GM23338 (cell line): ENCODE measurements around the gene ZNF483. TPM values are rescaled to one million over a fixed set of nuclear protein-coding genes. Genes with fewer than 3 reads are reported as not detected.
A peak's percentile ranks its signal among the peaks of the same experiment; 100 is the strongest.

Experiments
- ATAC-seq: fragments of 200-7000 bp; cut with Tn5 transposase; 3 replicates; pipeline ENCODE4 v1.9.1; 2020
- DNase-seq: peaks from one replicate; pipeline ENCODE4 v3.0.0-alpha.2; 2015; ENCODE audit warnings: low spot score
- H2AFZ ChIP-seq: fragments of 200-600 bp; sonication (generic); 2 replicates; pipeline ENCODE4 v1.8.0; 2016; ENCODE audit warnings: antibody characterized with exemption, mild to moderate bottlenecking, moderate library complexity
- H3F3A ChIP-seq: fragments of 200-600 bp; sonication (generic); replicated peaks from 2 replicates; pipeline ENCODE4 v1.8.0; 2017; ENCODE audit warnings: antibody characterized with exemption, mixed run types, low read depth
- H3K27ac ChIP-seq: fragments of 200-600 bp; sonication (generic); 2 replicates; pipeline ENCODE4 v1.6.1; 2016; ENCODE audit warnings: low read depth
- H3K27me3 ChIP-seq: fragments of 200-600 bp; sonication (generic); 2 replicates; pipeline ENCODE4 v1.8.0; 2016; ENCODE audit warnings: mild to moderate bottlenecking, mixed run types, moderate library complexity; ENCODE audit not compliant: insufficient read depth
- H3K36me3 ChIP-seq: fragments of 200-600 bp; sonication (generic); 2 replicates; pipeline ENCODE4 v1.8.0; 2016; ENCODE audit warnings: mild to moderate bottlenecking; ENCODE audit not compliant: insufficient read depth
- H3K4me1 ChIP-seq: fragments of 200-600 bp; sonication (generic); 2 replicates; pipeline ENCODE4 v1.8.0; 2016; ENCODE audit warnings: mild to moderate bottlenecking, moderate library complexity; ENCODE audit not compliant: insufficient read depth
- H3K4me2 ChIP-seq: fragments of 200-600 bp; sonication (generic); 2 replicates; pipeline ENCODE4 v1.7.1; 2017; ENCODE audit warnings: mixed run types
- H3K4me3 ChIP-seq: fragments of 200-600 bp; sonication (generic); 2 replicates; pipeline ENCODE4 v1.6.1; 2016; ENCODE audit warnings: mixed run types
- H3K79me2 ChIP-seq: fragments of 200-600 bp; sonication (generic); replicated peaks from 2 replicates; pipeline ENCODE4 v1.8.0; 2017; ENCODE audit warnings: mild to moderate bottlenecking; ENCODE audit not compliant: insufficient read depth
- H3K9me2 ChIP-seq: fragments of 200-600 bp; sonication (generic); 2 replicates; pipeline ENCODE4 v1.8.0; 2017; ENCODE audit not compliant: insufficient read depth
- H4K20me1 ChIP-seq: fragments of 200-600 bp; sonication (generic); replicated peaks from 2 replicates; pipeline ENCODE4 v1.8.0; 2017; ENCODE audit warnings: mild to moderate bottlenecking; ENCODE audit not compliant: insufficient read depth
- H3K27ac Mint-ChIP-seq: 2 replicates; pipeline ENCODE4 v1.8.0; 2020; ENCODE audit warnings: inconsistent platforms, mild to moderate bottlenecking, moderate library complexity, mixed read lengths
- H3K27me3 Mint-ChIP-seq: 3 replicates; pipeline ENCODE4 v1.8.0; 2022; ENCODE audit warnings: low read depth, mild to moderate bottlenecking, moderate library complexity, mixed read lengths, inconsistent platforms; ENCODE audit not compliant: insufficient read depth, poor library complexity
- H3K36me3 Mint-ChIP-seq: 3 replicates; pipeline ENCODE4 v1.8.0; 2021; ENCODE audit warnings: low read depth, mild to moderate bottlenecking, inconsistent platforms, moderate library complexity, mixed read lengths
- H3K4me1 Mint-ChIP-seq: 3 replicates; pipeline ENCODE4 v1.8.0; 2020; ENCODE audit warnings: mild to moderate bottlenecking, inconsistent platforms, mixed read lengths
- H3K4me3 Mint-ChIP-seq: 3 replicates; pipeline ENCODE4 v1.8.0; 2021; ENCODE audit warnings: moderate library complexity, mild to moderate bottlenecking, inconsistent platforms, mixed read lengths
- H3K9me3 Mint-ChIP-seq: 3 replicates; pipeline ENCODE4 v1.8.0; 2020; ENCODE audit warnings: moderate library complexity, mild to moderate bottlenecking, inconsistent platforms, mixed read lengths
- CREB1 ChIP-seq: fragments of 250-450 bp; sonication (Bioruptor Pico); IDR thresholded peaks from 2 replicates; pipeline ENCODE4 v1.5.0; 2020; ENCODE audit warnings: low read depth, mild to moderate bottlenecking, moderate library complexity
- CTCF ChIP-seq, 2 experiments: fragments of 200-600 bp in 1 of 2; sonication (generic) in 1 of 2; conservative IDR thresholded peaks; 2 replicates each; pipeline versions ENCODE4 v1.5.1 to v1.6.1; 2016 to 2017; ENCODE audit warnings: antibody characterized with exemption in 2 of 2, low read depth in 2 of 2, mild to moderate bottlenecking in 2 of 2, moderate library complexity in 1 of 2
- ETS1 ChIP-seq: IDR thresholded peaks from 2 replicates; pipeline ENCODE4 v1.6.1; 2016; ENCODE audit warnings: antibody characterized with exemption
- EZH2 ChIP-seq: fragments of 200-600 bp; sonication (generic); IDR thresholded peaks from one replicate; pipeline ENCODE4 v1.8.0; 2017; ENCODE audit warnings: antibody characterized with exemption, mild to moderate bottlenecking, low read depth; ENCODE audit not compliant: unreplicated experiment
- EZH2phosphoT487 ChIP-seq: fragments of 200-600 bp; sonication (generic); IDR thresholded peaks from one replicate; pipeline ENCODE4 v1.8.1; 2018; ENCODE audit warnings: antibody characterized with exemption; ENCODE audit not compliant: unreplicated experiment
- JUNB ChIP-seq: IDR thresholded peaks from one replicate; pipeline ENCODE4 v1.6.1; 2016; ENCODE audit warnings: antibody characterized with exemption; ENCODE audit not compliant: unreplicated experiment
- NANOG ChIP-seq: IDR thresholded peaks from 2 replicates; pipeline ENCODE4 v1.6.1; 2016; ENCODE audit warnings: antibody characterized with exemption, borderline replicate concordance
- POLR2AphosphoS5 ChIP-seq: IDR thresholded peaks from 2 replicates; pipeline ENCODE4 v1.6.1; 2016; ENCODE audit warnings: antibody characterized with exemption, low read depth
- ZNF114 ChIP-seq: fragments of 250-450 bp; sonication (Bioruptor Pico); IDR thresholded peaks from 2 replicates; pipeline ENCODE4 v1.5.0; 2020; ENCODE audit warnings: mild to moderate bottlenecking, moderate library complexity
- ZNF331 ChIP-seq: fragments of 250-450 bp; sonication (Bioruptor Pico); IDR thresholded peaks from 2 replicates; pipeline ENCODE4 v1.5.0; 2020; ENCODE audit warnings: low read depth, mild to moderate bottlenecking, moderate library complexity
- polyA plus RNA-seq: library from polyadenylated mRNA; unstranded; fragments of >200 nt; fragmentation: Nextera tagmentation; extraction: Ambion mirVana; gene quantifications from 2 replicates; pipeline ENCODE4 v1.2.1, GENCODE V29; 2016
- total RNA-seq: library from RNA; depleted of rRNA; stranded (reverse); fragments of >200 nt; shearing (Covaris generic); gene quantifications from 2 replicates; pipeline ENCODE4 v1.2.3, GENCODE V29; 2014
- TF ChIP-seq, protein P1 (sequence below): IDR thresholded peaks from one replicate; pipeline ENCODE4 v1.6.1; 2018; ENCODE audit warnings: antibody characterized with exemption; ENCODE audit not compliant: unreplicated experiment

ZNF483 gene
- total and polyA plus RNA-seq, 2 experiments from 2014 or later = 9.7 to 112 TPM

- ATAC-seq (no peak), DNase-seq (no peak)
- Mint-ChIP-seq H3K27me3 (peaks cover 5% of the 10 kb centered on the region), H3K36me3 (0 out of 3 replicates have a peak, but pooled peaks cover 3% of the 10 kb centered on the region), H3K9me3 (0 out of 3 replicates have a peak, but pooled peaks cover 5% of the 10 kb centered on the region), H3K4me3 (no peak overlapping the region), H3K4me1 (no peaks in the 10 kb centered on the region), H3K27ac (no peak overlapping the region)
- Histone ChIP-seq H3K4me1 (no peaks in the 10 kb centered on the region), H2AFZ (peak overlapping the region; percentile 47; the same call in 1 of the 2 replicates), H3K4me3 (no peak overlapping the region), H3K9me2 (no peaks in the 10 kb centered on the region), H3K4me2 (no peak overlapping the region), H3K27ac (no peak overlapping the region), H4K20me1 (no peaks in the 10 kb centered on the region), H3K36me3 (no peaks in the 10 kb centered on the region), H3K79me2 (no peaks in the 10 kb centered on the region), H3K27me3 (no peaks in the 10 kb centered on the region), H3F3A (no peaks in the 10 kb centered on the region)
- TF ChIP-seq ZNF331 (CRISPR knock-in tag) = no peak
- no peak for TF ChIP-seq EZH2
- TF ChIP-seq, protein P1, sequence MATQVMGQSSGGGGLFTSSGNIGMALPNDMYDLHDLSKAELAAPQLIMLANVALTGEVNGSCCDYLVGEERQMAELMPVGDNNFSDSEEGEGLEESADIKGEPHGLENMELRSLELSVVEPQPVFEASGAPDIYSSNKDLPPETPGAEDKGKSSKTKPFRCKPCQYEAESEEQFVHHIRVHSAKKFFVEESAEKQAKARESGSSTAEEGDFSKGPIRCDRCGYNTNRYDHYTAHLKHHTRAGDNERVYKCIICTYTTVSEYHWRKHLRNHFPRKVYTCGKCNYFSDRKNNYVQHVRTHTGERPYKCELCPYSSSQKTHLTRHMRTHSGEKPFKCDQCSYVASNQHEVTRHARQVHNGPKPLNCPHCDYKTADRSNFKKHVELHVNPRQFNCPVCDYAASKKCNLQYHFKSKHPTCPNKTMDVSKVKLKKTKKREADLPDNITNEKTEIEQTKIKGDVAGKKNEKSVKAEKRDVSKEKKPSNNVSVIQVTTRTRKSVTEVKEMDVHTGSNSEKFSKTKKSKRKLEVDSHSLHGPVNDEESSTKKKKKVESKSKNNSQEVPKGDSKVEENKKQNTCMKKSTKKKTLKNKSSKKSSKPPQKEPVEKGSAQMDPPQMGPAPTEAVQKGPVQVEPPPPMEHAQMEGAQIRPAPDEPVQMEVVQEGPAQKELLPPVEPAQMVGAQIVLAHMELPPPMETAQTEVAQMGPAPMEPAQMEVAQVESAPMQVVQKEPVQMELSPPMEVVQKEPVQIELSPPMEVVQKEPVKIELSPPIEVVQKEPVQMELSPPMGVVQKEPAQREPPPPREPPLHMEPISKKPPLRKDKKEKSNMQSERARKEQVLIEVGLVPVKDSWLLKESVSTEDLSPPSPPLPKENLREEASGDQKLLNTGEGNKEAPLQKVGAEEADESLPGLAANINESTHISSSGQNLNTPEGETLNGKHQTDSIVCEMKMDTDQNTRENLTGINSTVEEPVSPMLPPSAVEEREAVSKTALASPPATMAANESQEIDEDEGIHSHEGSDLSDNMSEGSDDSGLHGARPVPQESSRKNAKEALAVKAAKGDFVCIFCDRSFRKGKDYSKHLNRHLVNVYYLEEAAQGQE = no peak
- TF ChIP-seq CREB1 (CRISPR knock-in tag) = no peak
- no peak for TF ChIP-seq EZH2phosphoT487
- no peak for TF ChIP-seq ETS1
- TF ChIP-seq NANOG = no peak
- TF ChIP-seq ZNF114 (CRISPR knock-in tag) = no peak
Measured at GRCh38 chr9:111613436-111614040, 88.6 kb downstream of the ZNF483 start.

- no peak overlapping the region for H3K27ac Mint-ChIP-seq
- Histone ChIP-seq H3K27me3 (no peaks in the 10 kb centered on the region), H3F3A (no peaks in the 10 kb centered on the region), H2AFZ (no peak overlapping the region), H3K36me3 (no peaks in the 10 kb centered on the region), H3K4me1 (no peaks in the 10 kb centered on the region), H3K79me2 (no peaks in the 10 kb centered on the region), H3K4me2 (no peak overlapping the region), H4K20me1 (no peaks in the 10 kb centered on the region), H3K9me2 (no peaks in the 10 kb centered on the region), H3K4me3 (no peak overlapping the region), H3K27ac (no peak overlapping the region)
- ATAC-seq = no peak
- no peaks in the 10 kb centered on the region for H3K4me1 Mint-ChIP-seq
- peaks cover 5% of the 10 kb centered on the region for H3K27me3 Mint-ChIP-seq
- 0 out of 3 replicates have a peak, but pooled peaks cover 3% of the 10 kb centered on the region for H3K36me3 Mint-ChIP-seq
- no peak overlapping the region for H3K4me3 Mint-ChIP-seq
- DNase-seq = no peak
- 0 out of 3 replicates have a peak, but pooled peaks cover 5% of the 10 kb centered on the region for H3K9me3 Mint-ChIP-seq
- TF ChIP-seq EZH2 (no peak), CTCF (conservative IDR thresholded peaks at IDR 0.05; ENCODE audit: low read depth in 2 of 2) (no peak), ETS1 (no peak), POLR2AphosphoS5 (no peak), NANOG (no peak), EZH2phosphoT487 (no peak), ZNF114 (CRISPR knock-in tag) (no peak), ZNF331 (CRISPR knock-in tag) (no peak), JUNB (no peak), CREB1 (CRISPR knock-in tag) (no peak)
- TF ChIP-seq, protein P1 = no peak
Measured at GRCh38 chr9:111615928-111616327, 90.9 kb downstream of the ZNF483 start.
